ENCODE data around the gene UCN. TPM values are rescaled to one million over a fixed set of nuclear protein-coding genes. Genes with fewer than 3 reads are reported as not detected.
"Not testable (repeated sequence)": the region's sequence is repeated elsewhere in the genome, so short reads cannot be mapped to it uniquely, and the experiment has no call there.

Gene UCN
- total and polyA plus RNA-seq, 2 experiments from 2014 or later: 3.2 to 14.8 TPM

GRCh38 chr2:27270670-27271069, 37.6 kb downstream of the UCN start:
- Histone ChIP-seq H3K36me3 (no peaks in the 10 kb centered on the region), H3K4me3 (no peak overlapping the region), H3K27ac (peak overlapping the region; percentile 96), H3K27me3 (no peaks in the 10 kb centered on the region), H3K9me3 (ENCODE audit: low read depth) (no peaks in the 10 kb centered on the region), H3K4me1 (ENCODE audit: low read depth) (peaks cover 55% of the 10 kb centered on the region)
- no peak for DNase-seq (ENCODE audit: low read depth in 1 of 2, low spot score in 1 of 2)
- TF ChIP-seq, protein P1, sequence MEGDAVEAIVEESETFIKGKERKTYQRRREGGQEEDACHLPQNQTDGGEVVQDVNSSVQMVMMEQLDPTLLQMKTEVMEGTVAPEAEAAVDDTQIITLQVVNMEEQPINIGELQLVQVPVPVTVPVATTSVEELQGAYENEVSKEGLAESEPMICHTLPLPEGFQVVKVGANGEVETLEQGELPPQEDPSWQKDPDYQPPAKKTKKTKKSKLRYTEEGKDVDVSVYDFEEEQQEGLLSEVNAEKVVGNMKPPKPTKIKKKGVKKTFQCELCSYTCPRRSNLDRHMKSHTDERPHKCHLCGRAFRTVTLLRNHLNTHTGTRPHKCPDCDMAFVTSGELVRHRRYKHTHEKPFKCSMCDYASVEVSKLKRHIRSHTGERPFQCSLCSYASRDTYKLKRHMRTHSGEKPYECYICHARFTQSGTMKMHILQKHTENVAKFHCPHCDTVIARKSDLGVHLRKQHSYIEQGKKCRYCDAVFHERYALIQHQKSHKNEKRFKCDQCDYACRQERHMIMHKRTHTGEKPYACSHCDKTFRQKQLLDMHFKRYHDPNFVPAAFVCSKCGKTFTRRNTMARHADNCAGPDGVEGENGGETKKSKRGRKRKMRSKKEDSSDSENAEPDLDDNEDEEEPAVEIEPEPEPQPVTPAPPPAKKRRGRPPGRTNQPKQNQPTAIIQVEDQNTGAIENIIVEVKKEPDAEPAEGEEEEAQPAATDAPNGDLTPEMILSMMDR (IDR thresholded peaks at IDR 0.05; ENCODE audit: low read depth, low read length): no peak

DNA sequence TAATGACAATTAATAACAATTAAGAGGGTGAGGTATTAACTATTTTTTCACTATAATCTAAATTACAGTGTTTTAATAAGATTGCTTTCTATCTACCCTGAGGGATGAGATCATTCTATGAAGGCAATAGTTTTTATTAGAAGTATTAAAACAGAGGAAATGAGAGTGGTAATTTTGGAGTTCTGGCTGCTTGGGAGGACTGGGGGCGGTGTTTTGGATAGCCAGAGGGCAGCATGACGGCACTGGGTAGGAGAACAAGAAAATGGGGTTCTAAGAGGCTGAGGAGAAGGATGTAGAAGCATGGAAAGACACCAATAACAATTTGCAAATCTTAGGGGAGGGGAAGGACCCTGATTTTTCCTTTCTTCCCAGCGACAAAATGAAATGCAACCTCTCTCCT, 38.1 kb downstream of the UCN start:
- Histone ChIP-seq H3K4me1 (ENCODE audit: low read depth) (peaks cover 53% of the 10 kb centered on the region), H3K9me3 (ENCODE audit: low read depth) (no peaks in the 10 kb centered on the region), H3K27me3 (no peaks in the 10 kb centered on the region), H3K36me3 (no peaks in the 10 kb centered on the region), H3K4me3 (no peak overlapping the region), H3K27ac (peak overlapping the region; percentile 96)
- TF ChIP-seq, protein P1 (IDR thresholded peaks at IDR 0.05; ENCODE audit: low read depth, low read length): no peak
- DNase-seq (ENCODE audit: low read depth in 1 of 2, low spot score in 1 of 2): no peak

DNA sequence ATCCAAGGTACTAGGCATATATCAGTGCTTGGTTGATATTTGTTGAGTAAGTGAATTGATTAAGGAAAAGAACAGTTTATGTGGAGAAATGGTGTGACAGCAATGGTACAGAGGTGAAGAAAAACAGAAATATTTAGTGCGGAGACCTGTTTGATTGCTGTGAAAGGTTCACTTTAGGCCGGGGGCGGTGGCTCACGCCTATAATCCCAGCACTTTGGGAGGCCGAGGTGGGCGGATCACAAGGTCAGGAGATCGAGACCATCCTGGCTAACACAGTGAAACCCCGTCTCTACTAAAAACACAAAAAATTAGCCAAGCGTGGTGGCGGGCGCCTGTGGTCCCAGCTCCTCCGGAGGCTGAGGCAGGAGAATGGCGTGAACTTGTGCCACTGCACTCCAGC, 39.9 kb downstream of the UCN start:
- H3K27me3 ChIP-seq; DNase-seq (ENCODE audit: low read depth in 1 of 2, low spot score in 1 of 2); H3K36me3 ChIP-seq; H3K4me3 ChIP-seq; H3K27ac ChIP-seq; H3K9me3 ChIP-seq (ENCODE audit: low read depth): not testable (repeated sequence)
- H3K4me1 ChIP-seq (ENCODE audit: low read depth): peaks cover 44% of the 10 kb centered on the region

DNA sequence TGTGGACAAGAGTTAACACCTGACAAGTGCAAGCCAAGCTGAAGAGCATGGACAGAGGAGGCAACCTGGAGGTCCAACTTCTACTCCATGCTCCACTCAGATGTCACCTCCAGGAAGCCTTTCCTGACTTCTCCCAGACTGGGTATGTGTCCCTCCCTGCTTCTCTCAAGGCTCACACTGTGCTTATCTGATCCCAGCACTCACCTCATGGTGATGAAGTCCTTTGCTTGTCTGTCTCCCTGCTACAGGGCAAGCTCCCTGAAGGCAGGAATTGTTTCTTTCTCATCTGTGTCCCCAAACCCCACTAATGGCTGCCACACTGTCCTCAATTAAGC, 42.7 kb downstream of the UCN start:
- no peaks in the 10 kb centered on the region for H3K9me3 ChIP-seq (ENCODE audit: low read depth)
- no peaks in the 10 kb centered on the region for H3K36me3 ChIP-seq
- H3K27me3 ChIP-seq: peaks cover 4% of the 10 kb centered on the region
- no peak overlapping the region for H3K4me3 ChIP-seq
- peaks cover 29% of the 10 kb centered on the region for H3K4me1 ChIP-seq (ENCODE audit: low read depth)
- DNase-seq (ENCODE audit: low read depth in 1 of 2, low spot score in 1 of 2): no peak
- TF ChIP-seq, protein P1 (IDR thresholded peaks at IDR 0.05; ENCODE audit: low read depth, low read length): no peak
- H3K27ac ChIP-seq: no peak overlapping the region

- Histone ChIP-seq H3K27ac (peak overlapping the region; percentile 7), H3K4me3 (peak overlapping the region; percentile 92), H3K27me3 (peaks cover 4% of the 10 kb centered on the region), H3K36me3 (no peaks in the 10 kb centered on the region), H3K4me1 (ENCODE audit: low read depth) (peaks cover 27% of the 10 kb centered on the region), H3K9me3 (ENCODE audit: low read depth) (no peaks in the 10 kb centered on the region)
- DNase-seq (ENCODE audit: low read depth in 1 of 2, low spot score in 1 of 2): peak; percentile 55 to 90
- TF ChIP-seq, protein P1 (IDR thresholded peaks at IDR 0.05; ENCODE audit: low read depth, low read length): peak; percentile 62
Observed at GRCh38 chr2:27264753-27265535, 43.3 kb downstream of the UCN start.

DNA sequence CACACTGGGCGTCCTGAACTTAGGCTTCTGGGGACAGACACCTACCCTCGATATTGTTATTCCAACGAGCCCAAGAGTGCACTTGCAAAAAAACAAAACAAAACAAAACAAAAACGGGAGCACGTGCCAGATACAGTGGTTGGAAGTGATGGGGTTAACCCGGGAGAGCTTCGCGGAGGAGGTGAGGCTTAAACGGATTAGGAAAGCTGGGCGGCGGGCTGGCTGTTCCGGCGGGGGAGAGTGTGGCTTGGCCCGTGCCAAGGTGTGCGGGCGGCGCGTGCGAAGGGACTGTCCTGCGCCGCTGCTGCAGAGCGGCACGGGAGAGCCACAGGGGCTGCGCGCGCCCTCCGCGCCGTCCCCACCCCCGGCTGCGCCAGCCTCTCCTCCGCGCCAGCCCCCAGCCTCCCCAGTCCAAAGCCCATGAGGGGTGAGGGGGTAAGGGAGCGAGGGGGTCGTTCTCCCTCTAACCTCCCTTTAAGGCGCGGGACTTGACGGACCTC, 43.9 kb downstream of the UCN start:
- peaks cover 4% of the 10 kb centered on the region for H3K27me3 ChIP-seq

More for the DNA sequence above, 43.9 kb downstream of the UCN start:
- Histone ChIP-seq H3K9me3 (ENCODE audit: low read depth) (no peaks in the 10 kb centered on the region), H3K27ac (peak overlapping the region; percentile 7), H3K4me1 (ENCODE audit: low read depth) (peaks cover 26% of the 10 kb centered on the region), H3K4me3 (peak overlapping the region; percentile 92), H3K36me3 (no peaks in the 10 kb centered on the region)
- TF ChIP-seq, protein P1 (IDR thresholded peaks at IDR 0.05; ENCODE audit: low read depth, low read length): no peak
- peak in 1 of 2 donors; percentile 42 for DNase-seq (ENCODE audit: low read depth in 1 of 2, low spot score in 1 of 2)
